Left lung (tissue), 10 donors: ENCODE results near the gene NEK9. TPM values are rescaled to one million over a fixed set of nuclear protein-coding genes. Genes with fewer than 3 reads are reported as not detected.

Experiments
- ATAC-seq: fragments of 200-7000 bp; cut with Tn5 transposase; one replicate; pipeline ENCODE4 v1.9.1; 2020; ENCODE audit warnings: moderate library complexity
- DNase-seq, 4 donors: peaks; one replicate each; pipeline ENCODE4 v3.0.0-alpha.2; 2013 to 2020
- H3K27ac ChIP-seq, 2 donors: fragments of 200-600 bp; sonication (generic) in 1 of 2; one replicate each; pipeline versions ENCODE4 v1.5.0 to v1.8.0; 2020 to 2021
- H3K27me3 ChIP-seq, 2 donors: fragments of 200-600 bp; sonication (generic) in 1 of 2; one replicate each; pipeline versions ENCODE4 v1.5.0 to v1.8.0; 2020 to 2021
- H3K36me3 ChIP-seq, 2 donors: fragments of 200-600 bp; sonication (generic) in 1 of 2; one replicate each; pipeline versions ENCODE4 v1.5.0 to v1.8.0; 2020 to 2021
- H3K4me1 ChIP-seq, 2 donors: fragments of 200-600 bp; one replicate each; pipeline ENCODE4 v1.8.0; 2021
- H3K4me3 ChIP-seq, 2 donors: fragments of 200-600 bp; sonication (generic) in 1 of 2; one replicate each; pipeline versions ENCODE4 v1.5.0 to v1.8.0; 2020 to 2021; ENCODE audit warnings: mild to moderate bottlenecking in 1 of 2
- H3K9me3 ChIP-seq, 2 donors: fragments of 200-600 bp; sonication (generic) in 1 of 2; one replicate each; pipeline versions ENCODE4 v1.5.0 to v1.8.0; 2020 to 2021
- CTCF ChIP-seq, 2 donors: fragments of 200-600 bp; sonication (generic) in 1 of 2; IDR thresholded peaks; one replicate each; pipeline versions ENCODE4 v1.5.0 to v1.8.0; 2021; ENCODE audit warnings: antibody characterized with exemption in 2 of 2
- intact Hi-C, 2 donors: fragments of 100-400 bp; cut with DNase I; formaldehyde crosslinking; loops; one replicate each; pipeline versions ENCODE4 v1.11.2 to v1.14.2; 2022
- polyA plus RNA-seq, 6 donors: library from polyadenylated mRNA; unstranded; fragments of 120-200 nt; gene quantifications; one replicate each; pipeline ENCODE4 v1.2.1, GENCODE V29; 2013; ENCODE audit not compliant: insufficient read length in 6 of 6
- total RNA-seq, 2 donors: library from RNA; stranded (reverse); fragmentation: NEBNext Ultra II Directional; extraction: Animal tissue kit (Norgen Biotek cat#: 25700); gene quantifications; one replicate each; pipeline ENCODE4 v1.2.1, GENCODE V29; 2021
- donor health status: DM: no; HTN: yes; CAD: no.
- donor health status: DM: no; HTN: no; CAD: no.

NEK9 gene
- total and polyA plus RNA-seq, 8 donors, result 75.8 to 147 (median 131) TPM

GRCh38 chr14:75083271-75083670 lies 43.6 kb downstream of the NEK9 start:
- Histone ChIP-seq H3K4me3 (no peak overlapping the region), H3K9me3 (no peaks in the 10 kb centered on the region), H3K27me3 (no peaks in the 10 kb centered on the region), H3K27ac (no peak overlapping the region), H3K4me1 (peaks cover 0 to 4% of the 10 kb centered on the region in 2 donors), H3K36me3 (peaks cover 0 to 67% of the 10 kb centered on the region in 2 donors)
- no peak for TF ChIP-seq CTCF (IDR thresholded peaks at IDR 0.05)
- DNase-seq (no peak), ATAC-seq (no peak)
- intact Hi-C loops, result loop anchor here in 1 of 2 donors (10.0 kb wide), 1 partner anchor 138 kb away; no protein-coding TSS in a partner anchor

DNA sequence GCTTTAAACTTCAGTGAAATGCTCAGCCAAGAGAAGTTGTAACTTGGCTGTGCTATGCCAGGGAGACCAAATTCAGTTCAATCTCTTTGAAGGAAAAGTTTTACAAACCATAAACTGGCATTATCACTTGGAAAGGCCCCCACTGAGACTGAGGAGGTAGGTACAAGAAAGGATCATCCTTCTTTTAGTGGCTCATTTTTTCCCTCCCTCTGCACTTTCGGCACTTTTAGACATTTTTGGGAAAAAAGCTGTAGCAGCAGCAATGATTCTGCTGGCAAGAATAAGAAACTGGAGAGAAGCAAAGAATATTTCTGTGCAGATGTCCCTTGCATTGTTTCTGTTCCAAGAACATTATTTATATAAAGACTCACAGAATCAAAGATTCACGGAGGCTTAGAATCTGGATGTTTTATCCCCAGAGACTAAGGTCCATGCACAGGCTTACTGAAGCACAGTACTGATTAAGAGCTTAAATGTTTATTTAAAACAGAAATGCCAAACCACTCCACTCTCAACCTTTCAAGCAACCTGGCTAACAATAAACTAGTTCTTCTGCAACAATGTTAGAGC lies 45.1 kb downstream of the NEK9 start:
- no peak for TF ChIP-seq CTCF (IDR thresholded peaks at IDR 0.05)
- DNase-seq, result peak in 1 of 4 donors; percentile 27
- no peaks in the 10 kb centered on the region for H3K9me3 ChIP-seq
- no peak for ATAC-seq
- intact Hi-C loops, result loop anchor here in 1 of 2 donors (10.0 kb wide), 1 partner anchor 137 kb away; no protein-coding TSS in a partner anchor
- H3K27me3 ChIP-seq, result no peaks in the 10 kb centered on the region
- H3K4me3 ChIP-seq, result no peak overlapping the region
- peaks cover 0 to 4% of the 10 kb centered on the region in 2 donors for H3K4me1 ChIP-seq
- peaks cover 0 to 52% of the 10 kb centered on the region in 2 donors for H3K36me3 ChIP-seq
- no peak overlapping the region for H3K27ac ChIP-seq

DNA sequence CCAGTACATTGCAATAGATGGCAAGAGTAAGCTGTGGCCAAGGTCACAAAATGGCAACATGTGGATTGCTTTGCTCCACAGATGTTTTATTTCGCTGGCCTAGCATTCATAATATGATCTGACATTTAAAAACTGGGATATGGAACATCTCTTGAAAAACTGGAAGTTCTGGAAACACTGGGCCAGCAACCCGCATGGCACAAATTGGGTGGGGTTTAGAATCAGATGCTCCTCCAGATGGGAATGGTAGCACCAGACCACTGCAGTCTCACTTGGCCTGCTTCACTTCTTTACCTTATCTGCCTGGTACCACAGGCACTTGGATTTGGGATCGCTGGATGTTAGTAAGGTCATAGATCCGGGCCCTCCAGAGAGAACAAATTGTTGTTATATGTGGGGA lies 47.3 kb downstream of the NEK9 start:
- Histone ChIP-seq H3K27me3 (no peaks in the 10 kb centered on the region), H3K36me3 (peaks cover 0 to 30% of the 10 kb centered on the region in 2 donors), H3K9me3 (no peaks in the 10 kb centered on the region), H3K4me1 (peaks cover 0 to 4% of the 10 kb centered on the region in 2 donors), H3K27ac (no peak overlapping the region), H3K4me3 (no peak overlapping the region)
- no peak for TF ChIP-seq CTCF (IDR thresholded peaks at IDR 0.05)
- ATAC-seq (no peak), DNase-seq (no peak)
- intact Hi-C loops, result no loop called here

DNA sequence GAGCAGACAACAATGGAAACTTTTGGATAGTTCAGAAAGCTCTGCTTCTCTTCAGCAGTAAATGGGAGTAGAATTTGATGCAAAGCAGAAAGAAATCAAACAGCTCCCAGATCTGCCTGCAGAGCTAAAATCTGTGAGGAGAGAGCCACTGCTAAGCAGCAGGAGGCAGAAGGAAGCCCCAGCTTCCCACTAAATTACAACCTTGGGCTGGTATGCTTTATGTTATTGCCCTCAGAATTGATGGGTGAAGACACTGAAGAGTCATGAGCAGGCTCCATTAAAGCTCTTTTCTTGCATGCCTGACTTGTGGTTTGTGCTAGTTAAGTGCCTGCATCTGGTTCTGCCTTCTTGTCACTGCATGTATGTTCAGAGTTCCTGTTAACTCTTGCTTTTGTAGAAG lies 49.1 kb downstream of the NEK9 start:
- DNase-seq (no peak), ATAC-seq (no peak)
- H3K27me3 ChIP-seq, result no peaks in the 10 kb centered on the region
- no peak overlapping the region for H3K4me3 ChIP-seq
- intact Hi-C loops, result no loop called here
- H3K27ac ChIP-seq, result no peak overlapping the region
- peaks cover 0 to 13% of the 10 kb centered on the region in 2 donors for H3K36me3 ChIP-seq
- H3K4me1 ChIP-seq, result peaks cover 0 to 4% of the 10 kb centered on the region in 2 donors
- TF ChIP-seq CTCF (IDR thresholded peaks at IDR 0.05), result no peak
- no peaks in the 10 kb centered on the region for H3K9me3 ChIP-seq

DNA sequence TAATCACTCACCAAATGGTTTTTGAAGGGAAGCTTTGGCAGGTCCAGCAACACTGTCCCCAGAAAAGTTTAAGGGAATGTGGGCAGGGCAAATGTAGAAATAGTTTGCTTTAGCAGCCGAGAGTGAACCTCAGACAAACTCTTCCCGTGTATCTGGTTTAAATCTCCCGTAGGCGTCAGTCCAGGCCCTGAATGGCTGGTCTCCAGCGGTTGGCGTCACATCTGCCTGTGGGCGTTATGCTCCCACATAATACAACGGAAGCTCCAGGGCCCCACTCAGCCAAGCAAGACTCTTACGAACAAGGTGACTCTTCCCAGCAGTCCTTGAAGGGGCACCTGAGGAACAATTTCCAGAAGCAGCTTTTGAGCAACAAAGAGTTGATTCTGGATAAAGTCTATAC lies 56.5 kb downstream of the NEK9 start:
- peak overlapping the region; percentile 91 to 94 for H3K27ac ChIP-seq
- no peaks in the 10 kb centered on the region for H3K9me3 ChIP-seq
- no peaks in the 10 kb centered on the region for H3K36me3 ChIP-seq
- H3K4me3 ChIP-seq, result peak overlapping the region; percentile 46 to 53
- no peak for ATAC-seq
- no peaks in the 10 kb centered on the region for H3K27me3 ChIP-seq
- intact Hi-C loops, result no loop called here
- no peak for DNase-seq
- no peak for TF ChIP-seq CTCF (IDR thresholded peaks at IDR 0.05)
- peaks cover 5 to 28% of the 10 kb centered on the region in 2 donors for H3K4me1 ChIP-seq
